GM12892 (cell line): ENCODE results near the gene AGBL3.
A peak's percentile ranks its signal among the peaks of the same experiment; 100 is the strongest.

ENCODE experiments used
- DNase-seq: peaks from one replicate; pipeline ENCODE4 v3.0.0; 2011; ENCODE audit not compliant: insufficient read length
- FAIRE-seq: peaks from 2 replicates; lab custom pipeline; 2011; peaks lifted over from hg19 to GRCh38; lab: Jason Lieb, UNC
- POLR2A ChIP-seq: IDR thresholded peaks from 2 replicates; pipeline ENCODE4 v1.6.1; 2011; ENCODE audit warnings: low read depth, low read length, control low read depth
- POLR2AphosphoS5 ChIP-seq: IDR thresholded peaks from 2 replicates; pipeline ENCODE4 v1.6.1; 2011; ENCODE audit warnings: low read depth, low read length, control low read depth
- TAF1 ChIP-seq: IDR thresholded peaks from 2 replicates; pipeline ENCODE4 v1.6.1; 2011; ENCODE audit warnings: low read depth, mild to moderate bottlenecking, control low read depth, low read length, borderline replicate concordance

Gene AGBL3

DNA sequence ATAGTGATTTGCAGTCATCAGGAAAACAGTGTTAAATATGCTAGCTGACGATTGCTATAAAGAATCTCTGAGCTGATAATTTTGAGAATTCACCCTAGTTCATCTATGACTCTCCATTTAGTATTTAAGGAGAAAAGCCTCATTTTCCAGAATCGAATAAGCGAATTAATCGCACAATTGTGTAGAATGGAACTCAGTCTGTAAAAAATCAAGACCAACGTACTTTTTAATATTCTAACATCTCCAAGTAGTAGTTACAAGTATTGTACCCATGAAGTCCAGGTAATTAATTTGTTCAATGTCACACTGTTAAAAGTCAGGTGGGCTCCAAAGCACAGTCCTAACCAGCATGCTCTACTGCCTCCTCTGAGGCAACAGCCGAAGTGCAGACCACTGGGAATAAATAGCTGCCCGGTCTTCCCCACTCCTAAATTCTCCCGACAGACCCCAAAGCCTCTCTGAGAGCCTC lies 380 bp upstream of the AGBL3 start:
- TF ChIP-seq TAF1 (no peak), POLR2A (no peak), POLR2AphosphoS5 (no peak)
- no peak for FAIRE-seq

DNA sequence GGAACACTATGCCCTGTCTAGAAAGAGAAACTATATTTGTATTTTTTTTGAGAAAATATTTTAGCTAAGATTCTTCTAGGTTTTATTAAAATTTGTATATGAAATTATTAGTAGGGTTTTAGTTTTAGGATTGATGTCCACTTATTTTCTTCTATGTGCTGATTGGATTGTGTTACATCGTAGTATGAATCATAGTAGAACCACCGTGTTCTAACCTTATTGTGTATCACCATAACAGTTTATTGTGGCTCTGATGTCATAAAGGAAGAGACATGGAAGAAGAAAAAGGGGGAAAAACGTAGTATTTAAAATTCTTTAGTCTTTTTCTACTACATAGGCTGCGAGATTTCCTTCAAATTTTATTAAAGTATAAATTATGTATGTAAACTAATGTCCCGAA lies 1.9 kb downstream of the AGBL3 start:
- TF ChIP-seq POLR2A, result no peak
- TF ChIP-seq TAF1, result no peak
- DNase-seq (no peak), FAIRE-seq (no peak)

More for the DNA sequence above, 380 bp upstream of the AGBL3 start:
- DNase-seq, result no peak

DNA sequence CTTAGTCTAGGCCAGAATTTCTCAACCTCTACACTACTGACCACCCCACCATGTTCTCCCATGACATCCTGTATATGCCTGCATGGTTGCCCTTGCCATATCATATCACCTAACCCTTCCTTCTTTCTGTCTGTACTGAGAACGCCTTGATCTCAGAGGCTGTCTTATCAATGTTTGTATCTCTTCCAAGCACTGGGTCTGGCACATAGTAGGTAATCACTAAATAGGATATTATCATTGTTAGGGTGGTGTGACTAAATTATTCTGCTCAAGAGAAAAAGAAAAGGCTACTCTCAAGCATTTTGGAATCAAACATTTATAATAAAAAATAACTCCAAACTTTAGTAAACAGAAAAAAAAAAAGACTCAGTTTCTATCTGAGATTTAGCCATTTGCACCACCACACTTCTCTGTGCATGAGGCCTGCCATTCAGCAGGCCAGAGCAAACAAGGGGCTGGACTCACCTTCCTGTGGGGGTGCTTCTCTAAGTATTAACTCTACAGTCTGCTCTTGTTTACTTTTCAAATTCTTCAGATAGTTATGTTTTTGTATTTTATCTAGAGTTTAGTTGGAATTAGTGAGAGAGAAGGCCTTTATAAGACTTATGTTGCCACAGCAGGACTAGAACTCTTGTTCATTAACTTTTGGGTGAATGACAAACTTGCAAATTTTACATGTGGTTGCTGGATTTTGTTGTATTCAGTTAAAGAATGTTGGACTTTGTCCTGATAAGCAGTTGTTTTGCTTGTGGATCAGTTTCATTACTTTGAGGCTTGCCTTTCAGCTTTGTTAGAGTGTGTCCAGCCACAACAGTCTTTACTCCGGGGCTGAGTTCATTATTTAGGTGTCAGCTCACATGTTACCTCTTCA lies 5.4 kb downstream of the AGBL3 start:
- DNase-seq (no peak), FAIRE-seq (peak; percentile 17)
- TF ChIP-seq TAF1 (no peak), POLR2A (no peak), POLR2AphosphoS5 (no peak)

DNA sequence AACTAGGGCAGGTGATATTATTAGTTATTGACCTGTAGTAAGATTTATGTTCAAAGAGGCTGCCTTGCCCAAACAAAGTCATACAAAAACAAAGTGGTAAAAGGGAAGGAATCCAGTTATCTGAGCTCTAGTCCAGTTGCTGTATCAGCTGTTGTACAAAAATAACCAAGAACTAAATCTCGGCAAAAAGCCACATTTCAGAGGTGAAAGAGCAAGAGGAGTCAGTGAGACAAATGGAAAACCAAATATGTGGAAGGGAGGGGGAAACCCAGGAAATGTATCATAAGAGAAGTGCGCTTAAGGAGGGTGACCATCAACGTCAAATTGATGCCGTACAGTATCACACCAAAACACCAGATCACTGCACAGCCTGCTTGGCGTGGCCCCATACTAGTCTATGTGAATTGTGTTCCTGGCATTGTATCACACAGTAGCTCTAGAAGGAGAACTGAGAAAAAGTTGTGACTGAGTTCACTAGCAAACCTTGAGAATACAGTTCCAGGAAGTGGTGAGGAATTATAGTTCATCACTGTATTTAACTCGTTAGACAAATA lies 6.4 kb downstream of the AGBL3 start:
- DNase-seq (no peak), FAIRE-seq (peak; percentile 98)
- TF ChIP-seq TAF1 (no peak), POLR2A (peak; percentile 49; the same call in 1 of the 2 replicates), POLR2AphosphoS5 (peak; percentile 78)

DNA sequence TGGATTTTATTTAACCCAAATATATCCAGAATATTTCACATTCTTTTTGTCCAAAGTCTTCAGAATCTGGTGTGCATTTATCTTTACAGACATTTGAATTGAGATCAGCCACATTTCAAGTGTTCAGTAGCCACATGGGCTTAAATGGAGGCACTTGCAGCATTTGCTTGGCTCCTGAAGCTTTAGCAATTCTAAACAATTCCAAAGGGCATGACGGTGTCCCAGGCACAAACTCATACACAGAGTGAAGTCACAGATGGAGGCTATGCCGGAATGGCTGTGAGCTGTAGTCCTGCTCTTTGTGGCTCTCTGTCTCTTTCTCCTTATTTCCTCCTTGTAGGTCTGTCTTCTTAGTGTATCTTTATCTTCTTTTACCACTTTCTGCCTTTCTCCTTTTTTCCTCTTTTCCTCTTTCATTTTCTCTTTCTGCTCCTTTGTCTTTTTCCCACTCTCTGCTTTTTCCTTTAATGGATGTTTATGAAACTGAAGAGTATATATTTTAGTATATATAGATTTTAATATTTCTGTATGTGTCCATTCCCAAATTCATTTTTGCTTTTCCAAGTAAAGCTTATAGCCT lies 7.7 kb downstream of the AGBL3 start:
- FAIRE-seq (no peak), DNase-seq (no peak)
- TF ChIP-seq TAF1, result no peak
- no peak for TF ChIP-seq POLR2AphosphoS5
- TF ChIP-seq POLR2A, result no peak; the same call in 1 of the 2 replicates

DNA sequence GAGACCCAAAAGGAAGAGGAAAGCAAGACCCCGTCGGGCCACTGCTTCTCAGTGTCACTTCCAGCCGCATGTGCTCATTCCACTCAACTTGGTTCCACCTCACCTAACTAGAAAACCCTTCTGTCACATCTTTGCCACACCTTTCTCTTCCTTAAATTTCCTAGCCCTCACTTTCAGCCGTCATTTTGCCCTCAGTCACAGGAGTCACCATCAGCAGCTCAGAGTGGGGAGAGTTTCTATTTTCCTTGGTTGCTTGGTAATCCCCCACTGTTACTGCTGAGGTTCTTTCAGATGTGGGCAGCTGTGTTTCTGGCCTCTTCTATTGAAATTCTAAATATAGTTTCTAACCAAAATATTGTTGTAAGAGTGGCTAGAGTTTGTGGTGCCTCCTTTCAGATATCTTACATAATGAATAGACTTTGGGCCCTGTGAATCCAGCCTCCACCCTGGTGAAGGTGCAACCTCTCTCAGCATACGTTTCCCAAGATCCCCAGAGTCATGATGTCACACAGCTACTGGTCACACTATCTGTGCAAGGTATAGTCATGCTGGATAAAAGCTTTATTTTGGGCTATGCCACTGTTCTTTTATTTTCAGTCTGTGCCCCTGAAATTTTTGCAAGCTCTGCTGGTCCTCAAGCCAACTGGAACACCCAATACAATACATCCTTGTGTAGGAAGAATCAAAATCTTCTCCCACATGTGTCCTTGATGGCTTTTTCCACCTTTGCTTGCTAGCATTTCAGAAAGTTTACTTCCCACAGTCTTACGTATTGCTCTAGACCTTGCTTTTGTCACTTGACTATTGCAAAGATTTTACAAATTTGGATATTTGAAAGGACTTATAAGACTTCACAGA lies 9.2 kb downstream of the AGBL3 start:
- TF ChIP-seq POLR2AphosphoS5 (no peak), POLR2A (peak; percentile 50), TAF1 (no peak)
- DNase-seq (no peak), FAIRE-seq (peak; percentile 89)

DNA sequence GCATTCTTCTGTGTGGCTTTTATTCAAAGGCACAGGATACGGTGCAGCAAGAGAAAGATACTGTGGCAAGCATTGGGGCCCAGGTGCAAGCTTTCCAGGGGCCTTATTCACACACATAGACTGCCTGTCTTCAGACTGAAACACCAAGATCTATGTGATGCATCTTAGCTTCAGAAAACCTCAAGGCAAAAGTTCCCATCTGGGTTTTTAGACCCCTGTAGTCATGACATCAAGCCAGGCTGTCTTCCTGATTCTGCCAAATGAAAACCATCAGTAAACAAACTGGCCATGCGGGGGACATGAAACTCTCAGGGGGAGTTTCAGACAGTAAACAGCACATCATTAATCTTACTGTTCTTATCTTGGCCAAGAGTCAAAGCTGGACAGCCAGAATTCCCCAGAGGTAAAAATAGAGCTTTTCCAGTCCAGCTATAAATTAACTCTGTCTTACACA lies 9.8 kb downstream of the AGBL3 start:
- FAIRE-seq (peak; percentile 51), DNase-seq (no peak)
- TF ChIP-seq TAF1 (no peak), POLR2AphosphoS5 (no peak), POLR2A (no peak)

DNA sequence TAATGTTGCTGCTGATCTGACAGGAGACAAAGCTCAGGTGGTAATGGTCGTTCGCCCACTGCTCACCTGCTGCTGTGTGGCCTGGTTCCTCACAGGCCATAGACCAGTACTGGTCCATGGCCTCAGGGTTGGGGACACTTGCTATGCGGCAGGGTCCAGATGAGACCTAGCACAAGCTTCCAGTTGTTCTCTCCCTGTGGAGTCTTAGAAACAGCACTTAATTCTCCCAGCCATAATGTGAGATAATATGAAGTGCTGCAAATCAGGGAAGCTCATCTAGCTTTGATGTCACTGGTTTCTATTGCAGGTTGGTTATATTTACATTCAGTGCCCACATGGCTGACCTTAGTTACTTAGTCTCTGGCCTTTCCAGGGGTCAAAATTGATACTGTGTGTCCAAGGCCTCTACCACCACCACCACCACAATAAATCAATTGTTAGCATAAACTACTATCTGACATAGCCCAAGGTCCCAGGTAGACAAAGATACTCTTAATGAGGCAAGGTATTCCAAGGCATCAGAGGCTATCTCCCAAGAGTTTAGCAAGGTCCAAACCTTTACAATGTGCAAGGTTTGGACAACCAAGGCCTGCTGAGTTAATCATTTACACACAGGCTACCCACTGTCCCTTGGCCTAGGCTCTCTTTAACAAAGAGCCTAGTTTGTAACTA lies 11.0 kb downstream of the AGBL3 start:
- TF ChIP-seq POLR2AphosphoS5, result no peak
- DNase-seq (no peak), FAIRE-seq (peak; percentile 21)

DNA sequence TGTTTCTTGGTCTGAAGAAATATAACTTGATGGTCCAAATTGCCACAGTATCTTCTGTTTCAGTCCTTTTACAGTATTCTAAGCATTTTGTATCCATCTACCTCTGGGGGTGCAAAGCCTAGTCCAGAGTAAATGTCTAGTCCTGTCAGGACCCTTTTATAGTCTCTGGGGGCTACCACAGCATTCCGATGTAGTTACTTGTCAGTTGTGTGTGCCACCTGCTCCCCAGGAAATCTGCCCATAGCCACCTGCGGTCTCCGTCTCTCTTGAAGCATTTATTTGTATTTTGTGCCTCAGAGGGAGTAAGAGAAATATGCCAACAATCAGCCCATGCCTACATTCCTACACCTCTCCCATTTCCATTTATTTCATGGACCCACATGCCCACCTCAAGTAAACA lies 12.8 kb downstream of the AGBL3 start:
- no peak for DNase-seq
- TF ChIP-seq TAF1 (no peak), POLR2A (no peak), POLR2AphosphoS5 (no peak)
- FAIRE-seq, result no peak

DNA sequence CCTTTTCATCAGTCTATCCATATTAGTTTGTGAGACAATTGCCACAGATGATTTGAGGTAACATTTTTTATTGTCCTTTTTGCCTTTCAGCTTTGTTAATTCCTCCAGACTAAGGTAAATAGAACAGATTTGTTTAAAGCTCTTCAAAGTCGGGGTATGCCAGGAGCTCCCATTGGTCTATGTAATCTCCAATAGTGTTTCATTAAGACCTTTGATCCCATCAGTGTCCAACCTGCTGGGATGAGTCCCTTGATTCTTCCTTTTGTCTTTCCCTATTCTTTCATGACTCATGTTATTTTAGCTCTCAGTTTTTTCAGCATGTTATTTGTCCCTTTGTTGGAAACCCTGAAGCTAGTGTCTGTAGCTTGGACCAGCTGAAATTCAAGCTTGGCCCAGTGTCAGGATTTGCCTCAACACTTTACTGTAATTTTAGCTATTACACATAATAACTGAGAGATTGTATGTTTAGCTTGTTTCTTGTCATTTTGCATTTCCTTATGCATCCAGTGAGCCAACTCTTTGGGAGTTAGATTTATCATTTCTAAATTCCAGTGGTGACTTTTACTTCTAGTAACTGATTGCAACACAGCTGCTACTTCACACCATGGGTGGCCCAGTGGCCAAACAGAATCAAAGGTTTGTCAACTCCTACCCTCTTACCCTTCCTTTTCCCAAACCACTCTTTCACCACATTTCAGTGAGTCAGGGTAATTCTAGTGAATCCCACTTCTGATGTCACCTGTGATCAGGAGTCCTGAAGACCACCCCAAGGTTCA lies 15.3 kb downstream of the AGBL3 start:
- DNase-seq (no peak), FAIRE-seq (no peak)
- TF ChIP-seq TAF1, result no peak
- no peak for TF ChIP-seq POLR2AphosphoS5
- no peak for TF ChIP-seq POLR2A
